H4 (cell line): Measurements from ENCODE around the gene EIF4E1B. TPM values are rescaled to one million over a fixed set of nuclear protein-coding genes. Genes with fewer than 3 reads are reported as not detected.

ENCODE experiments used
- DNase-seq: peaks from one replicate; pipeline ENCODE4 v3.0.0-alpha.2; 2015; ENCODE audit warnings: low spot score
- total RNA-seq: library from RNA; depleted of rRNA; stranded (reverse); fragments of >200 nt; shearing (Covaris generic); gene quantifications from 2 replicates; pipeline ENCODE4 v1.2.3, GENCODE V29; 2014; rRNA removed

EIF4E1B gene
- total RNA-seq, 1 experiment from 2014 or later: not detected

DNA sequence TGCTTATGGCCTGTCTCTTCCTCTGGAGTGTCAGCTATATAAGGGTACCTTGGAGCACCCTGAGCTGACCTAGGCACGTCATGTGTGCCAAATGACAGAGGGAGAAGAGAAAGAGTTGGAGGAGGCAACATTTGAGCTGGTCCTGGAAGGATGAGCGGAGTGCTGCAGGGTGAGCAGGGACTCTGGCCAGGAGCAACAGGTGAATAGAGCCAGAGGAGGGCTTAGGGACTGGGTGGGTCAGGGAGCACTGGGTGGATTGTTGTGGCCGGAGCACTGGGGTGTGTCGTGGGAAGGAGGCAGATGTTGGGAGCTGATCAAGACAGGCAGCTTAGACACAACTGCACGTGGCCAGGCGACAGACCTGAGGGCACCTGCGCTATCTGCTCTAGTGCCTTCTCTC, 60.4 kb downstream of the EIF4E1B start:
- no peak for DNase-seq

DNA sequence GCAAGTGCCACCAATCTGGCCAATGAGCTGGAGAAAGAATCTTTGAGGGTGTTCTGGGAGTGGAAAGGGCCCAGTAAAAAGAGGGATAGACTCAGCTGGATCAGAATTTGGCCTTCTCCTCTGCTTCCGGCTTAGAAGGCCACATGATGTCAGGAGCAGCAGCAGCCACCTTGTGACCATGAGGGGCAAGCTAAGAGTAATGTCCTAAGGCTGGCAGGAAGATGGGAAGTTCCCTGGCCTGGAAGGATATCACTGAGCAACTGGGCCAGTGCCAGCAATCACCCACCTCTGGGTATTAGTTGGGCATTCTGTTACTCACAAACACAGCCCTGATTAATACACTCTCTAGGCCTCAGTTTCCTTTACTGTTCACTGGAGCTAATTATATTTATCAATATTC, 61.0 kb downstream of the EIF4E1B start:
- DNase-seq: no peak

DNA sequence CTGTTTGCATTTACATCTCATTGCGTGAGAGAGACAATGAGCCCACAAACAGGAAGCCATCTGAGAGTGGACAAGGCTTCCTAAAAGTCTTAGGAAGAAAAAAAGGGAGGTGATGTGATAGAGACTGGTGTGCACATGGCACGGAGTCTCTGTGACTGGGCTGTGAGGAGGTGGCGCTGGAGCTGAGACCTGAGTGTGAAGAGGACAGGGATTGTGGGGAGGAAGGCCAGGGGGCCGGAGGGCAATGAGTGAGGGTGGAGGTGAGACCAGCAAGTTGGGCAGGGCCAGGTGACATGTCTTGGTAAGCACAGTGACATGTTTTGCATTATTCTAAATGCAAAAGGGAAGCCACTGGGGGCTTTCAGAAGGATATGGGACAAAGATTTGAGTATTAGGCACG, 61.9 kb downstream of the EIF4E1B start:
- no peak for DNase-seq

DNA sequence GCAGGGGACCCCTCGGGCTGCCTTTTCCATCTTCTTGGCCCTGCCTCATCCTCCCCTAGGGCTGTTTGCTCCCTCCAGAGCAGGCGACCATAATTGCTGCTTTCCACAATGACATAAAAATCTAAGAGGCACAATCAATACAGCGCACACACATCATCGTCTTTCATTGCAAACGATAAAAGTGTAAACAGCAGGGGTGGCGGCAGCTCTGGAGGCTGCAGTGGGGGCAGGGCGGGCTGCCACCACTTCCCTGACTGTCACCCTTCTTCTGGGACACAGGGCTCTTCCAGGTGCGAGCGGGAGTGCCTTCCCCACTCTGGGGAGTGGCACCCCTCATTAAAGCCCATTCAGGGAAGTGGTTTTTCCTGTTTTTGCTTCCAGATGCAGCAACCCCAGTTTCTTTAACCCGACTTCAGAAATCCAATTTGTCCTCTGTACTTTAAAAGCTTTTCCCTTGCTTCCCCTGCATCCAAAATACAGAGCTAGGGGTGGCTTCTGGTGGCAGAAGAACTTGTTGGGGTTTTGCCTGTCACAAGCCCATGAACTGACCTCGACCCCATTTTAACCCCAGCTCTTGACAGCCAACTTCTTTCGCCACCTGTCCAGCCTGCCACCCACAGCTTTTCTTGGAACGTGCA, 62.5 kb downstream of the EIF4E1B start:
- no peak for DNase-seq

DNA sequence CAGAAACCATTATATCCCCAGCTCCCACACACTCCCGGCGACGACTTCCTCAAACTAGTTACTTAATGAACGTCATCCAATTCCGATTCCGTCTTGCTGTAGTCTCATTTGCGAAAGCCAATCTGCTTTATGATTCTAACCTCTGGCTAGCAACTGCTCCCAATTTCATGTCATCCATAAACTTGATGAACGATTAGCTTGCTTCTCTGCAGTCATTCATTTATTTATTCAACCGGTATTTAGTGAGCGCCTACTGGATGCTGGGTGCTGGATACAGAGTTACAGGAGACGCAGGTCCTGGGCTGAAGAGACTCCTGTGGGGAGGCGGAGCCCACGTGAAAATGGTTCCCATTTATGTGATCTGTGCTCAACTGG, 63.0 kb downstream of the EIF4E1B start:
- DNase-seq: no peak

DNA sequence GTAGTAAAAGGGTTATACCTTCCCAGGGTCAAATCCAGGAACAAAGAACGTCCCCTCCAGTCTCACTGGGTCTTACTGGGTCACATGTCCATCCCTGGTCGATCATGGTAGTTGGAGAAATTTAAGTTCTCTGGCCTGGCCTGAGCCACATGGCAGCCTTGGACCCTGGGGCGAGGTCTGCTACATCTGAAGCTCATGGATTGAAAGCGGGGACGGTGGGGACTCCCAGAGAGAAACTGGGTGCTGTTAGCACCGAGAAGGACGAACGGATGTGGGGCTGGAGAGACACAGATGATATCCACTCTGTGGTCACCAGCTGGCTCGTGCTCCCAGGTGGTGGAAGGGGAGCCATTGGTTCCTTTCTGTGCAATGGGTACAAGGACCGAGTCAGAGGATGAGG, 63.7 kb downstream of the EIF4E1B start:
- no peak for DNase-seq

DNA sequence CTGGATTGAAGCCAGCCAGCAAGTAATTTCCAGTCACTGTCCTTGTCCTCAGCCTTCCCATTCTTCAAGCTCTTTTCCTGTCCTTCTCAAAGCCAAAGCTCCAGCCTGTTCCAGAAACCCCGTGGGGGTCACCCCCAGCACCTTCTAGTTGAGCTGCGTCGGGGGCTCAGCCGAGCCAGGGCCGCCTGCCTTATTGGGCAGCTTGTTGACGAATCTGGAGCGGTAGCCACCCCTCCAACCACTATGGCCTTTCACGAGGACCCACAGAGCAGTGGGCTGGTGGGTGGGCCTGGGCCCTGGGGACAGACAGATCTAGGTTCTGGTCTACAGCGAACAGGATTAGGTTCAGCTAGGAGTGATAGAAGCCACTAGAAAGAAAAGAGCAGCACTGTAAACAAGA, 64.2 kb downstream of the EIF4E1B start:
- no peak for DNase-seq

DNA sequence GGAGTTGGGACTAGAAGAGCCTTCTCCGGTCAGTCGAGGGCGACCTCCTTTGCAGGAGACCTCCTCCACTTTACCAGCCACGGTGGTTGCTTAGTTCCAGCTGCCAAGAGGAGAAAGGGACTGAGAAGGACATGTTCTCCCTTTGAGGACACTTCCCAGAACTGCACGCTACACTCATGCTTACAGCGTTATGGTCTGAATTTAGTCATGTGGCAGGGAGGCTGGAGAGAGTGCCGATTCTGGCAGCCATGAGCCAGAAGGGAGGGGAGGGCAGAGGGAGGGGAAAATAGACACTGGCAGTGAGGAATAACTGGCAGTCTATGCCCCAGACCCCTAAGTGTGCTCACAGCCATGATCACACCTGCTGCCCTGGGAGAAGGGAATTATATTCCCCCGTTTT, 64.6 kb downstream of the EIF4E1B start:
- no peak for DNase-seq

Other genes starting within 250 kb of the EIF4E1B start
- 30.9 and 47.2 TPM in 2 replicates for gene NOP16, start 242.1 kb upstream of the EIF4E1B start, total RNA-seq
- 182 and 212 TPM in 2 replicates for gene HIGD2A, start 241.9 kb upstream of the EIF4E1B start, total RNA-seq
- 80.4 and 81.9 TPM in 2 replicates for gene CLTB, start 214.1 kb upstream of the EIF4E1B start, total RNA-seq
- 59.3 and 64.6 TPM in 2 replicates for gene FAF2, start 182.3 kb upstream of the EIF4E1B start, total RNA-seq
- 3.0 and 4.9 TPM in 2 replicates for gene RNF44, start 93.3 kb upstream of the EIF4E1B start, total RNA-seq
- not detected in 2 replicates for gene CDHR2, start 81.3 kb upstream of the EIF4E1B start, total RNA-seq
- gene GPRIN1, start 20.5 kb upstream of the EIF4E1B start, total RNA-seq: 11.7 and 14.0 TPM in 2 replicates
- 0.48 TPM in 1 of 2 replicates, not detected in the other for gene SNCB, start 141 bp upstream of the EIF4E1B start, total RNA-seq
- gene TSPAN17, start 16.8 kb downstream of the EIF4E1B start, total RNA-seq: 48.0 and 49.6 TPM in 2 replicates
- 0.56 and 1.6 TPM in 2 replicates for gene UNC5A, start 179.9 kb downstream of the EIF4E1B start, total RNA-seq